Neural cell (in vitro differentiated cells): ENCODE measurements around the gene DCAF8.

Source experiments
- TAF1 ChIP-seq: IDR thresholded peaks from 2 replicates; pipeline ENCODE4 v1.6.1; 2012; ENCODE audit warnings: low read depth
- TF ChIP-seq, protein P1 (sequence below): IDR thresholded peaks from 2 replicates; pipeline ENCODE4 v1.6.1; 2012; ENCODE audit warnings: borderline replicate concordance

DNA sequence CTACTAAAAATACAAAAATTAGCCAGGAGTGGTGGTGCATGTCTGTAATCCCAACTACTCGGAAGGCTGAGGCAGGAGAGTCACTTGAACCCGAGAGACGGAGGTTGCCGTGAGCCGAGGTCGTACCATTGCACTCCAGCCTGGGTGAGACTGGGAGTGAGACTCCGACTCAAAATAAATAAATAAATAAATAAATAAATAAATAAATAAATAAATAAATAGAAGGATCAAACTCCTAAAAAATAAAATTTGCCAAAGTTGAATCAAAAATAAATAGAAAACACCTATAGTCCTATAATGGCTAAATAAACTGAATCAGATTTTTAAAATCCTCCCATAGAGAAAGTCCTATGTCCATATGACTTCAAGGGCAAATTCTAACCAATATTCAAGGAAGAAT, 37.8 kb upstream of the DCAF8 start:
- TF ChIP-seq, protein P1, sequence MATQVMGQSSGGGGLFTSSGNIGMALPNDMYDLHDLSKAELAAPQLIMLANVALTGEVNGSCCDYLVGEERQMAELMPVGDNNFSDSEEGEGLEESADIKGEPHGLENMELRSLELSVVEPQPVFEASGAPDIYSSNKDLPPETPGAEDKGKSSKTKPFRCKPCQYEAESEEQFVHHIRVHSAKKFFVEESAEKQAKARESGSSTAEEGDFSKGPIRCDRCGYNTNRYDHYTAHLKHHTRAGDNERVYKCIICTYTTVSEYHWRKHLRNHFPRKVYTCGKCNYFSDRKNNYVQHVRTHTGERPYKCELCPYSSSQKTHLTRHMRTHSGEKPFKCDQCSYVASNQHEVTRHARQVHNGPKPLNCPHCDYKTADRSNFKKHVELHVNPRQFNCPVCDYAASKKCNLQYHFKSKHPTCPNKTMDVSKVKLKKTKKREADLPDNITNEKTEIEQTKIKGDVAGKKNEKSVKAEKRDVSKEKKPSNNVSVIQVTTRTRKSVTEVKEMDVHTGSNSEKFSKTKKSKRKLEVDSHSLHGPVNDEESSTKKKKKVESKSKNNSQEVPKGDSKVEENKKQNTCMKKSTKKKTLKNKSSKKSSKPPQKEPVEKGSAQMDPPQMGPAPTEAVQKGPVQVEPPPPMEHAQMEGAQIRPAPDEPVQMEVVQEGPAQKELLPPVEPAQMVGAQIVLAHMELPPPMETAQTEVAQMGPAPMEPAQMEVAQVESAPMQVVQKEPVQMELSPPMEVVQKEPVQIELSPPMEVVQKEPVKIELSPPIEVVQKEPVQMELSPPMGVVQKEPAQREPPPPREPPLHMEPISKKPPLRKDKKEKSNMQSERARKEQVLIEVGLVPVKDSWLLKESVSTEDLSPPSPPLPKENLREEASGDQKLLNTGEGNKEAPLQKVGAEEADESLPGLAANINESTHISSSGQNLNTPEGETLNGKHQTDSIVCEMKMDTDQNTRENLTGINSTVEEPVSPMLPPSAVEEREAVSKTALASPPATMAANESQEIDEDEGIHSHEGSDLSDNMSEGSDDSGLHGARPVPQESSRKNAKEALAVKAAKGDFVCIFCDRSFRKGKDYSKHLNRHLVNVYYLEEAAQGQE = no peak
- no peak for TF ChIP-seq TAF1
